Measurements from ENCODE around the gene DYNLT2B.
"Not testable (repeated sequence)": the region's sequence is repeated elsewhere in the genome, so short reads cannot be mapped to it uniquely, and the experiment has no call there.

Gene DYNLT2B

GRCh38 chr3:196272826-196273225 is 45.2 kb downstream of the DYNLT2B start:
- DNase-seq (ENCODE audit: low read depth), result no peak

GRCh38 chr3:196270499-196270898 is 47.5 kb downstream of the DYNLT2B start:
- no peak for DNase-seq (ENCODE audit: low read depth)

- no peak for DNase-seq (ENCODE audit: low read depth)
Observed at GRCh38 chr3:196268284-196269163, 49.5 kb downstream of the DYNLT2B start.

GRCh38 chr3:196263819-196264218 is 54.2 kb downstream of the DYNLT2B start:
- no peak for DNase-seq (ENCODE audit: low read depth)

DNA sequence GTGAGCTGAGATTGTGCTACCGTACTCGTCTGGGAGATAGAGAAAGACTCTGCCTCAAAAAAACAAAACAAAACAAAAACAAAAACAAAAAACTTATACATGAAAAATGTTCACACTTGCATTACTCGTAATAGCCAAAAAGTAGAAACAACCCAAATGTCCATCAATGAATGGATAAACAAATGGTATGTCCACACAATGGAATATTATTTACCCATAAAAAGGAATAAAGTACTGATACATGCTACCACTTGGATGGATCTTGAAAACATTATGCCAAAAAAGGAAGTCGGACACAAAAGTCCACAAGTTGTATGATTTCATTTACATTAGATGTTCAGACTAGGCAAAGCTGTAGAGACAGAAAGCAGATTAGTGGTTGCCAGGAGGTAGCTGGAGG is 57.3 kb downstream of the DYNLT2B start:
- no peak for DNase-seq (ENCODE audit: low read depth)

DNA sequence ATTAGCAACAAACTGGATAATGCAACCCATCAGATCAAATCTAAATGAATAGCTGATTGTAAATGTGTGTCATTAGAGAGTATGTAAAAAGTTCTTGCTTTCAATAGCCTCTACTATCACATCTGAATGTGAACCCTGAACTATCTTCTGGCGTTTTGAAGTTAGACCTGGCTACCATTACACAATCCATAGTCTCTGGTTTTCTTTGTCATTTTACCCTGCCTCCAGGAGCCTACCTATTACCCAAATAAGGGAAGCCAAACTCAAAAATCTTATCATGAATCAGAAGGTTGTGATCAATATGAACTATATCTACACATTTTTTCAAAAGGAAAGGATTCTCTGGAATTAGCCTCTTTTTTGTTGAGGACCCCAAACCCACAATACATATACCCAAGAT is 62.3 kb downstream of the DYNLT2B start:
- DNase-seq (ENCODE audit: low read depth), result no peak

DNA sequence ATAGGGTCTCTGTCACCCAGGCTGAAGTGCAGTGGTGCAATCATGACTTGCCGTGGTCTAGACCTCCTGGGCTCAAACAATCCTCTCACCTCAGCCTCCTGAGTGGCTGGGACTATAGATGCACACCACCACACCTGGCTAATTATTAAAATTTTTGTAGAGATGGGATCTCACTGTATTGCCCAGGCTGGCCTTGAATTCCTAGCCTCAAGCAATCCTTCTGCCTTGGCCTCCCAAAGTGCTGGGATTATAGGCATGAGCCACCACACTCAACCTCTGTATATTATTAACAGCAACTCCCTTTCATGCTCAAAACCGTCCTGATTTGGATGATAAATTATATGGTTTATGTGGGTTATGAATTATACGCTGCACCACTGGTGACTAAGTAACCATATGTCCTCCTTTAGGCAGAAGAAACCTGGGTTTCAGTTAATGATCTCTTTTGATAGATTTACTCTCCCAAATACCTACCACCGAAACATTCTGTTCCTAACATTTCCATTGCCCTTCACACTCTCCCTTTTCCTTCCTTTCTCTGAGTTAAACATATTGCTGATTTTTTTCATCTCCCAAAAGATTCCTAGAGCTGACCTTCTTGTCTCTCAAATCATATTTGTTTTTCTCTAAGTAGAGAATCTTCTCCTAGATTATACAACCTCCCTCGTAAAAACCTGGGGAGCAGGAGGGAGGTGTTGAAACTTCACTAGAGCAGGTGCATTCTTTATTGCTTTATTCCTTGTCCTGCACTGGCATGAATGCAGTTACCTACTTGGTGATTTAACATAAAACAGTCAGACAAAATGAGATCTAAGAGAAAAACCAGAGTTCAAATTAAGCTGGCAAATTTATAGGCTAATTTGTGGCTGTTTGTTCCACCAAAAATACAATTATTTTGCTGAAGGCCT is 63.4 kb downstream of the DYNLT2B start:
- no peak for DNase-seq (ENCODE audit: low read depth)

DNA sequence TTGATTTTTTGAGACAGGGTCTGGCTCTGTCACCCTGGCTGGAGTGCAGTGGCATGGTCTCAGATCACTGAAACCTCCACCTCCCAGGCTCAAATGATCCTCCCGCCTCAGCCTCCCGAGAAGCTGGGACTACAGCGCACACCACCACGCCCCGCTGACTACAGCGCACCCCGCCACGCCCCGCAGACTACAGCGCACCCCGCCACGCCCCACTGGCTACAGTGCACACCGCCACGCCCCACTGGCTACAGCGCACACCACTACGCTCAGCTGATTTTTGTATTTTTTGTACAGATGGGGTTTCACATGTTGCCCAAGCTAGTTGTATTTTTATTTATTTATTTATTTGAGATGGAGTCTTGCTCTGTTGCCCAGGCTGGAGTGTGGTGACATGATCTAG is 66.1 kb downstream of the DYNLT2B start:
- no peak for DNase-seq (ENCODE audit: low read depth)

- peak; percentile 66 for DNase-seq (ENCODE audit: low read depth)
Observed at GRCh38 chr3:196246612-196247308, 71.3 kb downstream of the DYNLT2B start.

GRCh38 chr3:196244166-196244565 is 73.9 kb downstream of the DYNLT2B start:
- DNase-seq (ENCODE audit: low read depth), result not testable (repeated sequence)

- no peak for DNase-seq (ENCODE audit: low read depth)
Observed at GRCh38 chr3:196241704-196242103, 76.3 kb downstream of the DYNLT2B start.

Data from HS-27A (cell line).